GM20431 (cell line): Measurements from ENCODE around the gene MTMR6.

ENCODE experiments used
- in situ Hi-C: fragments of 300-500 bp; cut with MseI, MboI; formaldehyde crosslinking; loops from one replicate; pipeline ENCODE4 v1.15.0; 2020; ENCODE audit warnings: low sequenced_read_pairs; ENCODE audit not compliant: unreplicated experiment

The MTMR6 gene

GRCh38 chr13:25224151-25224550 lies 63.1 kb downstream of the MTMR6 start:
- in situ Hi-C loops = no loop called here

- in situ Hi-C loops = no loop called here
These were observed 64.5 kb downstream of the MTMR6 start for GRCh38 chr13:25222740-25223139.

GRCh38 chr13:25218019-25218418 lies 69.3 kb downstream of the MTMR6 start:
- in situ Hi-C loops = no loop called here

- in situ Hi-C loops = no loop called here
These were observed 70.0 kb downstream of the MTMR6 start for GRCh38 chr13:25217023-25217885.

GRCh38 chr13:25215253-25215575 lies 72.1 kb downstream of the MTMR6 start:
- in situ Hi-C loops = no loop called here

GRCh38 chr13:25214491-25215252 lies 72.6 kb downstream of the MTMR6 start:
- in situ Hi-C loops = no loop called here

- in situ Hi-C loops = no loop called here
These were observed 73.6 kb downstream of the MTMR6 start for GRCh38 chr13:25213715-25214114.

GRCh38 chr13:25210842-25211569 lies 76.3 kb downstream of the MTMR6 start:
- in situ Hi-C loops = no loop called here

- in situ Hi-C loops = no loop called here
These were observed 79.9 kb downstream of the MTMR6 start for GRCh38 chr13:25207291-25207810.

GRCh38 chr13:25204863-25205262 lies 82.4 kb downstream of the MTMR6 start:
- in situ Hi-C loops = no loop called here

- in situ Hi-C loops = no loop called here
These were observed 84.1 kb downstream of the MTMR6 start for GRCh38 chr13:25203127-25203740.

GRCh38 chr13:25200783-25201182 lies 86.5 kb downstream of the MTMR6 start:
- in situ Hi-C loops = no loop called here

- in situ Hi-C loops = no loop called here
These were observed 88.6 kb downstream of the MTMR6 start for GRCh38 chr13:25198647-25199046.

- in situ Hi-C loops = no loop called here
These were observed 90.3 kb downstream of the MTMR6 start for GRCh38 chr13:25196971-25197370.
